Panc1 (cell line): ENCODE results near the gene MITF. TPM values are rescaled to one million over a fixed set of nuclear protein-coding genes. Genes with fewer than 3 reads are reported as not detected.

Experiments
- ATAC-seq: fragments of 200-7000 bp; cut with Tn5 transposase; 2 replicates; pipeline ENCODE4 v1.9.1; 2020; ENCODE audit warnings: mild to moderate bottlenecking, moderate library complexity
- BruUV-seq: library from RNA; stranded (reverse); fragments of 400-500 nt; replicated peaks from 2 replicates; lab custom pipeline; 2021; lab: Mats Ljungman, UMichigan
- CTCF ChIA-PET: fragments of 300-600 bp; sonication (Branson Sonifier 250); formaldehyde crosslinking; loops from one replicate; lab custom pipeline; 2022; ENCODE audit warnings: antibody characterized with exemption; lab: Charles Lee
- POLR2A ChIA-PET: fragments of 300-600 bp; sonication (Branson Sonifier 250); formaldehyde crosslinking; loops from one replicate; lab custom pipeline; 2022; ENCODE audit warnings: antibody characterized with exemption; lab: Charles Lee
- DNase-seq: peaks from one replicate; pipeline ENCODE4 v3.0.0-alpha.2; 2010; ENCODE audit warnings: low read depth, low spot score
- H3K27ac ChIP-seq: 2 replicates; pipeline ENCODE4 v1.5.1; 2011; ENCODE audit warnings: mild to moderate bottlenecking, low read length, inconsistent platforms
- H3K27me3 ChIP-seq: fragments of 200-500 bp; sonication (Bioruptor generic); 2 replicates; pipeline ENCODE4 v1.6.0; 2014; ENCODE audit warnings: low read length, inconsistent platforms; ENCODE audit not compliant: control insufficient read depth, insufficient read depth
- H3K36me3 ChIP-seq: fragments of 200-500 bp; sonication (Bioruptor generic); 2 replicates; pipeline ENCODE4 v1.5.1; 2014; ENCODE audit warnings: inconsistent platforms, mild to moderate bottlenecking, low read length, moderate library complexity; ENCODE audit not compliant: control insufficient read depth, insufficient read depth
- H3K4me1 ChIP-seq: 2 replicates; pipeline ENCODE4 v1.5.1; 2011; ENCODE audit warnings: inconsistent platforms, mild to moderate bottlenecking, low read length, moderate library complexity; ENCODE audit not compliant: control insufficient read depth, insufficient read depth
- H3K4me3 ChIP-seq, 2 experiments: 2 replicates each; pipeline ENCODE4 v1.5.1; 2011 to 2012; ENCODE audit warnings: low read depth in 2 of 2, low read length in 2 of 2, mild to moderate bottlenecking in 2 of 2, inconsistent platforms in 1 of 2, moderate library complexity in 1 of 2
- H3K9me3 ChIP-seq: fragments of 200-500 bp; sonication (Bioruptor generic); 2 replicates; pipeline ENCODE4 v1.5.1; 2014; ENCODE audit warnings: low read depth, mild to moderate bottlenecking, inconsistent platforms, low read length, moderate library complexity; ENCODE audit not compliant: control insufficient read depth, insufficient read depth
- POLR2AphosphoS5 ChIP-seq: IDR thresholded peaks from 2 replicates; pipeline ENCODE4 v1.6.1; 2012; ENCODE audit warnings: mild to moderate bottlenecking, low read depth, low read length, moderate library complexity
- SIN3A ChIP-seq: IDR thresholded peaks from 2 replicates; pipeline ENCODE4 v1.6.1; 2012; ENCODE audit warnings: low read depth, mild to moderate bottlenecking, low read length, moderate library complexity, borderline replicate concordance; ENCODE audit not compliant: insufficient read depth
- TCF7L2 ChIP-seq: IDR thresholded peaks from 2 replicates; pipeline ENCODE4 v1.6.1; 2011; ENCODE audit warnings: mild to moderate bottlenecking, low read depth, low read length, inconsistent platforms
- in situ Hi-C: cut with HindIII; loops from 2 replicates; pipeline ENCODE4 v1.10.0; 2016; ENCODE audit warnings: low sequenced_read_pairs, low pct_unique_long_range_greater_than_20kb
- intact Hi-C: fragments of 100-400 bp; cut with micrococcal nuclease; formaldehyde crosslinking; loops from one replicate; pipeline ENCODE4 v1.10.0; 2022; ENCODE audit not compliant: unreplicated experiment
- total RNA-seq: library from RNA; stranded (reverse); gene quantifications from one replicate; pipeline ENCODE4 v1.2.1, GENCODE V29; 2021; ENCODE audit not compliant: unreplicated experiment
- TF ChIP-seq, protein P1 (sequence below), 2 experiments: IDR thresholded peaks; 2 replicates each; pipeline ENCODE4 v1.6.1; 2011 to 2012; ENCODE audit warnings: low read depth in 2 of 2, control low read depth in 1 of 2, low read length in 1 of 2, mild to moderate bottlenecking in 1 of 2, moderate library complexity in 1 of 2; ENCODE audit not compliant: insufficient read depth in 1 of 2
- TF ChIP-seq, protein P2 (sequence below): fragments of 450-650 bp; IDR thresholded peaks from 2 replicates; pipeline ENCODE4 v1.5.1; 2017; ENCODE audit warnings: mild to moderate bottlenecking

The MITF gene
- total RNA-seq, 1 experiment from 2014 or later = 10.8 TPM

DNA sequence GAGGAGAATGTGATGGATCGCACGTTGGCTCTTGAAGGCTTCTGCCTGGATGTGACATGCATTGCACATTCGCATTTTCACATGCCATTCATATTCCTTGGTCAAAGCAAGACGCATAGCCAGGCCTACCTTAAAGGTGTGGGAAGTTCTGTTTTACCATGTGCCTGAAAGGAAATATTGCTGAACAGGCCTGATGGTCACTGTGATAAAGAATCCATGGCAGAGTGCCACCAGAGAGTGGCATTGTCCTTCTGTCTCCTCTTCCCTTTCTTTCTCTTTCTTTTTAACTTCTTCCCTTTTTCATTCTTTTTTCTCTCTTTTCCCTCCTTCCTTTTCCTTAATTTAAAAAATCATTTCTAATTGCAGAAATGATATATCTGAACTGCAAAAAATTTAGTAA, 15.9 kb upstream of the MITF start:
- Histone ChIP-seq H3K4me1 (no peaks in the 10 kb centered on the region), H3K9me3 (no peaks in the 10 kb centered on the region), H3K27me3 (no peaks in the 10 kb centered on the region), H3K4me3 (no peak overlapping the region), H3K27ac (no peak overlapping the region), H3K36me3 (no peaks in the 10 kb centered on the region)
- BruUV-seq = no TSS peak
- intact Hi-C loops = no loop called here
- ChIA-PET POLR2A (no interaction called here), CTCF (no interaction called here)
- ATAC-seq = no peak
- no peak for DNase-seq
- TF ChIP-seq, protein P1, sequence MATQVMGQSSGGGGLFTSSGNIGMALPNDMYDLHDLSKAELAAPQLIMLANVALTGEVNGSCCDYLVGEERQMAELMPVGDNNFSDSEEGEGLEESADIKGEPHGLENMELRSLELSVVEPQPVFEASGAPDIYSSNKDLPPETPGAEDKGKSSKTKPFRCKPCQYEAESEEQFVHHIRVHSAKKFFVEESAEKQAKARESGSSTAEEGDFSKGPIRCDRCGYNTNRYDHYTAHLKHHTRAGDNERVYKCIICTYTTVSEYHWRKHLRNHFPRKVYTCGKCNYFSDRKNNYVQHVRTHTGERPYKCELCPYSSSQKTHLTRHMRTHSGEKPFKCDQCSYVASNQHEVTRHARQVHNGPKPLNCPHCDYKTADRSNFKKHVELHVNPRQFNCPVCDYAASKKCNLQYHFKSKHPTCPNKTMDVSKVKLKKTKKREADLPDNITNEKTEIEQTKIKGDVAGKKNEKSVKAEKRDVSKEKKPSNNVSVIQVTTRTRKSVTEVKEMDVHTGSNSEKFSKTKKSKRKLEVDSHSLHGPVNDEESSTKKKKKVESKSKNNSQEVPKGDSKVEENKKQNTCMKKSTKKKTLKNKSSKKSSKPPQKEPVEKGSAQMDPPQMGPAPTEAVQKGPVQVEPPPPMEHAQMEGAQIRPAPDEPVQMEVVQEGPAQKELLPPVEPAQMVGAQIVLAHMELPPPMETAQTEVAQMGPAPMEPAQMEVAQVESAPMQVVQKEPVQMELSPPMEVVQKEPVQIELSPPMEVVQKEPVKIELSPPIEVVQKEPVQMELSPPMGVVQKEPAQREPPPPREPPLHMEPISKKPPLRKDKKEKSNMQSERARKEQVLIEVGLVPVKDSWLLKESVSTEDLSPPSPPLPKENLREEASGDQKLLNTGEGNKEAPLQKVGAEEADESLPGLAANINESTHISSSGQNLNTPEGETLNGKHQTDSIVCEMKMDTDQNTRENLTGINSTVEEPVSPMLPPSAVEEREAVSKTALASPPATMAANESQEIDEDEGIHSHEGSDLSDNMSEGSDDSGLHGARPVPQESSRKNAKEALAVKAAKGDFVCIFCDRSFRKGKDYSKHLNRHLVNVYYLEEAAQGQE (IDR thresholded peaks at IDR 0.05; ENCODE audit: insufficient read depth in 1 of 2, low read depth in 2 of 2, low read length in 1 of 2) = no peak
- TF ChIP-seq, protein P2, sequence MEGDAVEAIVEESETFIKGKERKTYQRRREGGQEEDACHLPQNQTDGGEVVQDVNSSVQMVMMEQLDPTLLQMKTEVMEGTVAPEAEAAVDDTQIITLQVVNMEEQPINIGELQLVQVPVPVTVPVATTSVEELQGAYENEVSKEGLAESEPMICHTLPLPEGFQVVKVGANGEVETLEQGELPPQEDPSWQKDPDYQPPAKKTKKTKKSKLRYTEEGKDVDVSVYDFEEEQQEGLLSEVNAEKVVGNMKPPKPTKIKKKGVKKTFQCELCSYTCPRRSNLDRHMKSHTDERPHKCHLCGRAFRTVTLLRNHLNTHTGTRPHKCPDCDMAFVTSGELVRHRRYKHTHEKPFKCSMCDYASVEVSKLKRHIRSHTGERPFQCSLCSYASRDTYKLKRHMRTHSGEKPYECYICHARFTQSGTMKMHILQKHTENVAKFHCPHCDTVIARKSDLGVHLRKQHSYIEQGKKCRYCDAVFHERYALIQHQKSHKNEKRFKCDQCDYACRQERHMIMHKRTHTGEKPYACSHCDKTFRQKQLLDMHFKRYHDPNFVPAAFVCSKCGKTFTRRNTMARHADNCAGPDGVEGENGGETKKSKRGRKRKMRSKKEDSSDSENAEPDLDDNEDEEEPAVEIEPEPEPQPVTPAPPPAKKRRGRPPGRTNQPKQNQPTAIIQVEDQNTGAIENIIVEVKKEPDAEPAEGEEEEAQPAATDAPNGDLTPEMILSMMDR = no peak
- TF ChIP-seq TCF7L2 = no peak
- no peak for TF ChIP-seq POLR2AphosphoS5
- TF ChIP-seq SIN3A = no peak
- in situ Hi-C loops = no loop called here

DNA sequence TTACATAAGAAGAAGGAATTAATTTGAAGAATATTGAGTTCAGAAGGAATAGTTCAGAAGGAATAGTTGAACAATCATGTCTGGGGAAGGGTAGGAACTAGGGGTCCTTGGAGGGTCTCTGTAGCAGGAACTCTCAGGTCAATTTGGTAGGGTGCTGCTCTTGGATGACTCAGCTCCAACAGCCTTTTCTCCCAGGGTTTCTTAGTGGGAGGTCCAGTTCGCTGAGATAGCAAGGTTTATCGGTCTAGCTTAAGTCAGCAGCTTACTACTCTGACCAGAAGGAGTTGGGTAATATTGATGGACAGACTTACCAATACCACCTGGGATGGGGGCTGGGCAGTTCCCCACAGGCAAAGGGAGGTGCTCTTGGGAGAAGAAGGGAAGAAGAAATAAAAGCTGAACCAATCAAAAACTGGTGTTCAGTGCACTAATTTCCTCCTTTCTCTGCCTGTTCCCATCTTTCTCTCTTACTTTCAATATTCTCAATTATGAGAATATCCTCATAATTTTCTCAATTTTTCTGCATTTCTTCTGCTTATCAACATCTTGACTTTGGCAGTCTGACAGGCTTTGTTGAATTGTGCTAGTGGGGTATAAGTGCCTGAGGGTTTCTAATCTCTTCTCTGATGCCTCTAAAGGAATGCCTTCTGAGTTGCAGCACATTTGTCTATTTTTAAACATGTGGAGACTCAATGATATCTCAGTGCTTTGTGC, 14.4 kb upstream of the MITF start:
- no peaks in the 10 kb centered on the region for H3K36me3 ChIP-seq
- H3K9me3 ChIP-seq = no peaks in the 10 kb centered on the region
- no peak overlapping the region for H3K27ac ChIP-seq
- ATAC-seq (no peak), DNase-seq (no peak)
- TF ChIP-seq, protein P2 = no peak
- TF ChIP-seq, protein P1 (IDR thresholded peaks at IDR 0.05; ENCODE audit: insufficient read depth in 1 of 2, low read depth in 2 of 2, low read length in 1 of 2) = no peak
- no peak for TF ChIP-seq POLR2AphosphoS5
- TF ChIP-seq TCF7L2 = no peak
- TF ChIP-seq SIN3A = no peak
- BruUV-seq = no TSS peak
- H3K4me3 ChIP-seq = no peak overlapping the region
- ChIA-PET CTCF (no interaction called here), POLR2A (no interaction called here)
- intact Hi-C loops (no loop called here), in situ Hi-C loops (no loop called here)
- H3K4me1 ChIP-seq = no peaks in the 10 kb centered on the region
- no peaks in the 10 kb centered on the region for H3K27me3 ChIP-seq
